ENCODE measurements around the gene EXOSC3. TPM values are rescaled to one million over a fixed set of nuclear protein-coding genes. Genes with fewer than 3 reads are reported as not detected.
"Not testable (repeated sequence)": the region's sequence is repeated elsewhere in the genome, so short reads cannot be mapped to it uniquely, and the experiment has no call there.

EXOSC3 gene
- total and polyA plus RNA-seq, 2 experiments from 2014 or later, result 28.5 to 48.1 TPM

DNA sequence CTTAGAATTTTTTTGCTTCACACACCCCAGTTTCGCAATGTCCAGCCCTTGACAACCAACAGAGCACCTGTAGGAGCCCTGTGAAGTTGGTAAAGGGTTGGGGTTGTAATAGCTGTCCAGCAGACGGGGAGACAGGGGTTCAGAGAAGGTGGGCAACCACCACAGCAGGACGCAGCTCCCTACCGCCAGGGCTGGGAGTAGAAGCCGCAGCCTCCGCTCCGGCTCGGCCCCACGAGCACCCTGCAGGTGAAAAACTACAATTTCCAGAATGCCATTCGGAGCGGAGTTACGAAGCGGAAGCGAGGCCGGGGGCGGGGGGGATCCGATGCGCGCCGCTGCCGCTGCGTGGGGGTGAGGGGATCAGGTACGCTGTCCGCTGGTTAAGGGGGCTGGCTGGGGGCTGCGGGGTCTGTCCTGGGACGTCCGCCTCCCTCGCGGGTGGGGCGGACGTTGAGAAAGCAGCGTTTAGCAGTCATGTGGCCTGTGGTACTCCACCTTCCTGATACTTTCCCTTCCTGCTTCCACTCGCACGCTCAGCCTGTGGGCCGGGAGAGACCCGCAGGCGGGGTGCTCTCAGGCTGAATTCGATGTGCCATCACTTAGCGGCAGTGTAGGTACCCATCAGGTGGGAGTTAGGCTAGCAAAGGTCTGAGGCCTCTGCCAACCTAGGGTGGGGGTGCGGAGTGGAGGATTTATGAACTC lies 31.2 kb downstream of the EXOSC3 start, which contains the start of gene TRMT10B:
TSS of gene TRMT10B (plus strand) at position 317 of the 702 bp plus-strand sequence. CDS start 8,127 bp downstream, outside the sequence.
- Histone ChIP-seq H3K36me3 (replicated peaks; ENCODE audit: insufficient read depth, low read depth) (no peaks in the 10 kb centered on the region), H3K4me2 (peak within 1 kb of the TSS; percentile 90), H3K4me1 (ENCODE audit: insufficient read depth) (peaks cover 5% of the 10 kb centered on the region), H3K9me2 (replicated peaks; ENCODE audit: insufficient read depth) (no peaks in the 10 kb centered on the region), H3K79me2 (peaks cover 15% of the 10 kb centered on the region), H3K9me3 (ENCODE audit: low read depth) (no peaks in the 10 kb centered on the region), H4K20me1 (ENCODE audit: insufficient read depth, poor library complexity, severe bottlenecking) (no peaks in the 10 kb centered on the region), H2AFZ (peak within 1 kb of the TSS; percentile 98), H3K27ac (peak within 1 kb of the TSS; percentile 86), H3K4me3 (peak within 1 kb of the TSS; percentile 82), H3K27me3 (no peaks in the 10 kb centered on the region)
- 6% methylated on average over 31 of the region's 40 CpGs for WGBS (ENCODE audit: low lambda C conversion rate, missing lambda C conversion rate)
- TF ChIP-seq, protein P1, sequence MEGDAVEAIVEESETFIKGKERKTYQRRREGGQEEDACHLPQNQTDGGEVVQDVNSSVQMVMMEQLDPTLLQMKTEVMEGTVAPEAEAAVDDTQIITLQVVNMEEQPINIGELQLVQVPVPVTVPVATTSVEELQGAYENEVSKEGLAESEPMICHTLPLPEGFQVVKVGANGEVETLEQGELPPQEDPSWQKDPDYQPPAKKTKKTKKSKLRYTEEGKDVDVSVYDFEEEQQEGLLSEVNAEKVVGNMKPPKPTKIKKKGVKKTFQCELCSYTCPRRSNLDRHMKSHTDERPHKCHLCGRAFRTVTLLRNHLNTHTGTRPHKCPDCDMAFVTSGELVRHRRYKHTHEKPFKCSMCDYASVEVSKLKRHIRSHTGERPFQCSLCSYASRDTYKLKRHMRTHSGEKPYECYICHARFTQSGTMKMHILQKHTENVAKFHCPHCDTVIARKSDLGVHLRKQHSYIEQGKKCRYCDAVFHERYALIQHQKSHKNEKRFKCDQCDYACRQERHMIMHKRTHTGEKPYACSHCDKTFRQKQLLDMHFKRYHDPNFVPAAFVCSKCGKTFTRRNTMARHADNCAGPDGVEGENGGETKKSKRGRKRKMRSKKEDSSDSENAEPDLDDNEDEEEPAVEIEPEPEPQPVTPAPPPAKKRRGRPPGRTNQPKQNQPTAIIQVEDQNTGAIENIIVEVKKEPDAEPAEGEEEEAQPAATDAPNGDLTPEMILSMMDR (IDR thresholded peaks at IDR 0.05; ENCODE audit: poor library complexity), result no peak
- TF ChIP-seq EZH2phosphoT487 (IDR thresholded peaks at IDR 0.05; ENCODE audit: low read depth, severe bottlenecking, unreplicated experiment) (no peak), EZH2 (IDR thresholded peaks at IDR 0.05; ENCODE audit: borderline replicate concordance) (no peak)
- peak; percentile 84 for DNase-seq (ENCODE audit: low spot score)

DNA sequence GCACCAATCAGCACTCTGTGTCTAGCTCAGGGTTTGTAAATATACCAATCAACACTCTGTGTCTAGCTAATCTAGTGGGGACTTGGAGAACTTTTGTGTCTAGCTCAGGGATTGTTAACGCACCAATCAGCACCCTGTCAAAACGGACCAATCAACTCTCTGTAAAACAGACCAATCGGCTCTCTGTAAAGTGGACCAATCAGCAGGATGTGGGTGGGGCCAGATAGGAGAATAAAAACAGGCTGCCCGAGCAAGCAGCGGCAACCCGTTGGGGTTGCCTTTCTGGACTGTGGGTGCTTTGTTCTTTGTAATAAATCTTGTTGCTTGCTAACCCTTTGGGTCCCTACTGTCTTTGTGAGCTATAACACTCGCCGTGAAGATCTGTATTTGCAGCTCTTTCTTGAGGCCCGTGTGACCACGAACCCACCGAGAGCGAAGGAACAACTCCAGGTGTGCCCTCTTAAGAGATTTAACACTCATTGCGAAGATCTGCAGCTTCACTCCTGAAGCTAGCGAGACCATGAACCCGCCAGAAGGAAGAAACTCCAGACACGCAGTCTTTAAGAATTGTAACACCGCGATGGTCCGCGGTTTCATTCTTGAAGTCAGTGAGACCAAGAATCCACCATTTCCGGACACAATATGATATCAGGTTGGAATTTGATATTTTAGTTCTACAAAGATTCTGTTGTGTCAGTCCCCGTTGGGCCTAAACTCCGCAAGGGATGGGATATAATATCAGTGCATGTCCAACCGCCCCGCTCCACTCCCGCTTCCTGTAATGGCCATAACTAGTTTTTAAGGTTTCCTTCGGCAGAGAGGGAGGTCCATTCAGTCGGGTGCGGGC lies 32.0 kb downstream of the EXOSC3 start:
- Histone ChIP-seq H2AFZ (peak overlapping the region; percentile 98), H3K9me2 (replicated peaks; ENCODE audit: insufficient read depth) (no peaks in the 10 kb centered on the region), H3K4me3 (peak overlapping the region; percentile 82), H3K79me2 (peaks cover 15% of the 10 kb centered on the region), H4K20me1 (ENCODE audit: insufficient read depth, poor library complexity, severe bottlenecking) (no peaks in the 10 kb centered on the region), H3K9me3 (ENCODE audit: low read depth) (no peaks in the 10 kb centered on the region), H3K4me2 (peak overlapping the region; percentile 90), H3K4me1 (ENCODE audit: insufficient read depth) (peaks cover 5% of the 10 kb centered on the region), H3K27ac (peak overlapping the region; percentile 86), H3K36me3 (replicated peaks; ENCODE audit: insufficient read depth, low read depth) (no peaks in the 10 kb centered on the region), H3K27me3 (no peaks in the 10 kb centered on the region)
- TF ChIP-seq EZH2 (IDR thresholded peaks at IDR 0.05; ENCODE audit: borderline replicate concordance) (no peak), EZH2phosphoT487 (IDR thresholded peaks at IDR 0.05; ENCODE audit: low read depth, severe bottlenecking, unreplicated experiment) (no peak)
- TF ChIP-seq, protein P1 (IDR thresholded peaks at IDR 0.05; ENCODE audit: poor library complexity), result no peak
- 94% methylated on average over 29 of the region's 29 CpGs for WGBS (ENCODE audit: low lambda C conversion rate, missing lambda C conversion rate)
- no peak for DNase-seq (ENCODE audit: low spot score)

DNA sequence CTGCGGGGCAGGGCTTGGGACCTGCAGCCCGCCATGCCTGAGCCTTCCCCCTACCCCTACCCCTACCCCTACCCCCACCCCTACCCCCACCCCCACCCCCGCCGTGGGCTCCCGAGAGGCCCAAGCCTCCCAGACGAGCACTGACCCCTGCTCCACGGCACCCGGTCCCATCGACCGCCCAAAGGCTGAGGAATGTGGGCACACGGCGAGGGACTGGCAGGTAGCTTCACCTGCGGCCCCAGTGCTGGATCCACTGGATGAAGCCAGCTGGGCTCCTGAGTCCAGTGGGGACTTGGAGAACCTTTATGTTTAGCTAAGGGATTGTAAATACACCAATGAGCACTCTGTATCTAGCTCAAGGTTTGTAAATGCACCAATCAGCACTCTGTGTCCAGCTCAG lies 32.8 kb downstream of the EXOSC3 start:
- not testable (repeated sequence) for H3K9me2 ChIP-seq (replicated peaks; ENCODE audit: insufficient read depth); H2AFZ ChIP-seq; H3K4me3 ChIP-seq

DNA sequence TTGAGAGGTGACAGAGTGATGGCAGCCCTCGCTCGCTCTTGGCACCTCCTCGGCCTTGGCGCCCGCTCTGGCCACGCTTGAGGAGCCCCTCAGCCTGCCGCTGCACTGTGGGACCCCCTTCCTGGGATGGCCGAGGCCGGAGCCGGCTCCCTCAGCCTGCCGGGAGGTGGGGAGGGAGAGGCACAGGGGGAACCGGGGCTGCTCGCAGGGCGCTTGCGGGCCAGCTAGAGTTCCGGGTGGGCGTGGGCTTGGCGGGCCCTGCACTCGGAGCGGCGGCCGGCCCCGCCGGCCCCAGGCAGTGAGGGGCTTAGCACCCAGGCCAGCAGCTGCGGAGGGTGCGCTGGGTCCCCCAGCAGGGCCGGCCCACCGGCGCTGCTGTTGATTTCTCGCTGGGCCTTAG lies 33.2 kb downstream of the EXOSC3 start:
- not testable (repeated sequence) for H3K36me3 ChIP-seq (replicated peaks; ENCODE audit: insufficient read depth, low read depth); H3K9me3 ChIP-seq (ENCODE audit: low read depth); H3K27ac ChIP-seq; H3K27me3 ChIP-seq; DNase-seq (ENCODE audit: low spot score); H2AFZ ChIP-seq; H4K20me1 ChIP-seq (ENCODE audit: insufficient read depth, poor library complexity, severe bottlenecking); H3K4me1 ChIP-seq (ENCODE audit: insufficient read depth); H3K9me2 ChIP-seq (replicated peaks; ENCODE audit: insufficient read depth); H3K4me3 ChIP-seq; H3K4me2 ChIP-seq
- H3K79me2 ChIP-seq, result peaks cover 15% of the 10 kb centered on the region
- 96% methylated on average over 26 of the region's 30 CpGs for WGBS (ENCODE audit: low lambda C conversion rate, missing lambda C conversion rate)

More for the DNA sequence above, 32.8 kb downstream of the EXOSC3 start:
- not testable (repeated sequence) for H4K20me1 ChIP-seq (ENCODE audit: insufficient read depth, poor library complexity, severe bottlenecking); DNase-seq (ENCODE audit: low spot score); H3K4me1 ChIP-seq (ENCODE audit: insufficient read depth); H3K9me3 ChIP-seq (ENCODE audit: low read depth); H3K27me3 ChIP-seq; H3K27ac ChIP-seq; H3K36me3 ChIP-seq (replicated peaks; ENCODE audit: insufficient read depth, low read depth); H3K4me2 ChIP-seq
- 100% methylated on average over 4 of the region's 13 CpGs for WGBS (ENCODE audit: low lambda C conversion rate, missing lambda C conversion rate)
- H3K79me2 ChIP-seq, result peaks cover 15% of the 10 kb centered on the region
